H9 (cell line): Measurements from ENCODE around the gene SCARB2. TPM values are rescaled to one million over a fixed set of nuclear protein-coding genes. Genes with fewer than 3 reads are reported as not detected.
A peak's percentile ranks its signal among the peaks of the same experiment; 100 is the strongest.

ENCODE experiments used
- DNase-seq: peaks from one replicate; pipeline ENCODE4 v3.0.0-alpha.2; 2017
- H2AFZ ChIP-seq: one replicate; pipeline ENCODE4 v1.6.1; 2013; ENCODE audit warnings: mild to moderate bottlenecking, low read length, control low read depth, moderate library complexity
- H2AK5ac ChIP-seq: 2 replicates; pipeline ENCODE4 v1.6.1; 2013; ENCODE audit warnings: low read length, control low read depth, mixed read lengths; ENCODE audit not compliant: insufficient read length
- H2BK120ac ChIP-seq: one replicate; pipeline ENCODE4 v1.6.1; 2013; ENCODE audit warnings: low read depth, mild to moderate bottlenecking, low read length, control low read depth, inconsistent platforms; ENCODE audit not compliant: poor library complexity, severe bottlenecking
- H2BK12ac ChIP-seq: 2 replicates; pipeline ENCODE4 v1.6.1; 2013; ENCODE audit warnings: low read length, control low read depth, mixed read lengths, low read depth; ENCODE audit not compliant: insufficient read length
- H2BK15ac ChIP-seq: 2 replicates; pipeline ENCODE4 v1.6.1; 2013; ENCODE audit warnings: low read depth, low read length, control low read depth
- H2BK20ac ChIP-seq: one replicate; pipeline ENCODE4 v1.6.1; 2013; ENCODE audit warnings: low read depth, mild to moderate bottlenecking, low read length, control low read depth, inconsistent platforms; ENCODE audit not compliant: poor library complexity, severe bottlenecking
- H2BK5ac ChIP-seq: 2 replicates; pipeline ENCODE4 v1.6.1; 2013; ENCODE audit warnings: low read length, control low read depth, mixed read lengths; ENCODE audit not compliant: insufficient read length
- H3K14ac ChIP-seq: 2 replicates; pipeline ENCODE4 v1.6.1; 2013; ENCODE audit warnings: low read length, control low read depth; ENCODE audit not compliant: insufficient read depth
- H3K18ac ChIP-seq: 2 replicates; pipeline ENCODE4 v1.6.1; 2013; ENCODE audit warnings: low read depth, mild to moderate bottlenecking, mixed read lengths, low read length, control low read depth; ENCODE audit not compliant: insufficient read length
- H3K23ac ChIP-seq: 2 replicates; pipeline ENCODE4 v1.6.1; 2013; ENCODE audit warnings: low read length, control low read depth, mixed read lengths, low read depth; ENCODE audit not compliant: insufficient read length
- H3K23me2 ChIP-seq: 2 replicates; pipeline ENCODE4 v1.6.1; 2013; ENCODE audit warnings: low read depth, mild to moderate bottlenecking, mixed read lengths, low read length, control low read depth; ENCODE audit not compliant: insufficient read length, poor library complexity, severe bottlenecking
- H3K27ac ChIP-seq: 2 replicates; pipeline ENCODE4 v1.5.1; 2013; ENCODE audit warnings: low read length, control low read depth, mixed read lengths, low read depth; ENCODE audit not compliant: insufficient read length
- H3K27me3 ChIP-seq: 2 replicates; pipeline ENCODE4 v1.6.1; 2013; ENCODE audit warnings: low read length, control low read depth, inconsistent platforms; ENCODE audit not compliant: insufficient read depth
- H3K4ac ChIP-seq: 2 replicates; pipeline ENCODE4 v1.6.1; 2013; ENCODE audit warnings: low read depth, mild to moderate bottlenecking, control low read depth, inconsistent platforms, low read length, moderate library complexity
- H3K4me1 ChIP-seq: 2 replicates; pipeline ENCODE4 v1.6.1; 2013; ENCODE audit warnings: low read length, control low read depth, inconsistent platforms; ENCODE audit not compliant: insufficient read depth
- H3K4me2 ChIP-seq: 2 replicates; pipeline ENCODE4 v1.6.1; 2013; ENCODE audit warnings: low read length, control low read depth, mixed read lengths; ENCODE audit not compliant: insufficient read length, insufficient read depth
- H3K56ac ChIP-seq: 2 replicates; pipeline ENCODE4 v1.6.1; 2013; ENCODE audit warnings: low read depth, mild to moderate bottlenecking, mixed read lengths, low read length, control low read depth; ENCODE audit not compliant: insufficient read length
- H3K79me1 ChIP-seq: 2 replicates; pipeline ENCODE4 v1.6.1; 2013; ENCODE audit warnings: low read depth, mild to moderate bottlenecking, moderate library complexity, low read length, control low read depth, inconsistent platforms; ENCODE audit not compliant: insufficient read depth, poor library complexity, severe bottlenecking
- H3K79me2 ChIP-seq: 2 replicates; pipeline ENCODE4 v1.6.1; 2013; ENCODE audit warnings: low read length, control low read depth, inconsistent platforms; ENCODE audit not compliant: insufficient read depth
- H3K9ac ChIP-seq: 2 replicates; pipeline ENCODE4 v1.6.1; 2013; ENCODE audit warnings: low read length, control low read depth, mixed read lengths; ENCODE audit not compliant: insufficient read length; ENCODE audit errors: extremely low read depth
- H3K9me3 ChIP-seq: one replicate; pipeline ENCODE4 v1.6.1; 2013; ENCODE audit warnings: low read depth, low read length, inconsistent platforms; ENCODE audit not compliant: control insufficient read depth
- H3T11ph ChIP-seq: one replicate; pipeline ENCODE4 v1.6.1; 2013; ENCODE audit warnings: mild to moderate bottlenecking, low read length, control low read depth, inconsistent platforms
- H4K20me1 ChIP-seq: one replicate; pipeline ENCODE4 v1.6.1; 2013; ENCODE audit not compliant: control insufficient read depth, insufficient read length, insufficient read depth
- H4K5ac ChIP-seq: 2 replicates; pipeline ENCODE4 v1.6.1; 2013; ENCODE audit warnings: low read depth, mild to moderate bottlenecking, mixed read lengths, low read length, control low read depth; ENCODE audit not compliant: insufficient read length
- H4K8ac ChIP-seq: replicated peaks from 2 replicates; pipeline ENCODE4 v1.6.1; 2013; ENCODE audit warnings: low read length, control low read depth, mixed read lengths, low read depth; ENCODE audit not compliant: insufficient read length
- H4K91ac ChIP-seq: 2 replicates; pipeline ENCODE4 v1.6.1; 2013; ENCODE audit warnings: low read depth, mild to moderate bottlenecking, moderate library complexity, mixed read lengths, low read length, control low read depth; ENCODE audit not compliant: insufficient read length
- H3K27ac Mint-ChIP-seq, 3 experiments: 2 replicates in 2 of 3; 3 replicates in 1 of 3; pipeline ENCODE4 v1.8.0; 2020 to 2021; ENCODE audit warnings: mixed read lengths in 3 of 3, mild to moderate bottlenecking in 1 of 3, moderate library complexity in 1 of 3
- H3K27me3 Mint-ChIP-seq: 2 replicates; pipeline ENCODE4 v1.8.0; 2021; ENCODE audit warnings: low read depth, mild to moderate bottlenecking, moderate library complexity, mixed read lengths
- H3K36me3 Mint-ChIP-seq, 3 experiments: 2 replicates in 2 of 3; 3 replicates in 1 of 3; pipeline ENCODE4 v1.8.0; 2020 to 2021; ENCODE audit warnings: low read depth in 3 of 3, mixed read lengths in 3 of 3; ENCODE audit not compliant: insufficient read depth in 1 of 3
- H3K4me1 Mint-ChIP-seq, 2 experiments: 2 replicates each; pipeline ENCODE4 v1.8.0; 2020; ENCODE audit warnings: mixed read lengths in 2 of 2
- H3K4me3 Mint-ChIP-seq, 2 experiments: 2 replicates in 1 of 2; 3 replicates in 1 of 2; pipeline ENCODE4 v1.8.0; 2020 to 2021; ENCODE audit warnings: mild to moderate bottlenecking in 2 of 2, mixed read lengths in 2 of 2, moderate library complexity in 1 of 2
- H3K9me3 Mint-ChIP-seq, 2 experiments: 2 replicates in 1 of 2; 3 replicates in 1 of 2; pipeline ENCODE4 v1.8.0; 2020; ENCODE audit warnings: mild to moderate bottlenecking in 2 of 2, mixed read lengths in 2 of 2, moderate library complexity in 1 of 2
- CTCF ChIP-seq: fragments of 200-600 bp; sonication (generic); conservative IDR thresholded peaks from 3 replicates; pipeline ENCODE4 v1.8.0; 2021; ENCODE audit warnings: antibody characterized with exemption, mild to moderate bottlenecking
- WGBS: extraction: QIAGEN DNeasy Blood & Tissue Kit; methylation state at CpG from one replicate; pipeline ENCODE4 v1.1.7; 2013; ENCODE audit warnings: missing lambda C conversion rate, low lambda C conversion rate, mixed read lengths; ENCODE audit not compliant: insufficient read length; ENCODE audit errors: extremely low coverage; 5-methylcytosine and 5-hydroxymethylcytosine counted together
- total RNA-seq: library from RNA; stranded (reverse); gene quantifications from 2 replicates; pipeline ENCODE4 v1.2.1, GENCODE V29; 2021

The SCARB2 gene
- total RNA-seq, 1 experiment from 2014 or later: 36.4 TPM

GRCh38 chr4:76148142-76148865 lies 65.3 kb downstream of the SCARB2 start, which contains the start of gene NUP54:
NUP54 (minus strand) TSS chr4:76148397; CDS start chr4:76148374, 23 bp downstream.
- H3K9me3 Mint-ChIP-seq: no peaks in the 10 kb centered on the region
- Histone ChIP-seq H2BK15ac (no peak within 1 kb of the TSS), H3T11ph (no peak within 1 kb of the TSS), H3K27ac (peak within 1 kb of the TSS; percentile 1), H4K91ac (no peak within 1 kb of the TSS), H3K79me2 (peaks cover 23% of the 10 kb centered on the region; the same call in 1 of the 2 replicates), H3K23me2 (peaks cover 10% of the 10 kb centered on the region), H2BK120ac (no peak within 1 kb of the TSS), H4K20me1 (no peaks in the 10 kb centered on the region), H2BK20ac (no peak within 1 kb of the TSS), H3K56ac (no peak within 1 kb of the TSS), H3K18ac (peak within 1 kb of the TSS; percentile 91), H3K4ac (no peak within 1 kb of the TSS), H3K9ac (peak within 1 kb of the TSS; percentile 82), H4K8ac (no peak within 1 kb of the TSS), H3K27me3 (no peaks in the 10 kb centered on the region), H2BK12ac (no peak within 1 kb of the TSS), H2AFZ (no peak within 1 kb of the TSS), H3K79me1 (no peaks in the 10 kb centered on the region), H2BK5ac (no peak within 1 kb of the TSS), H3K4me1 (no peaks in the 10 kb centered on the region), H2AK5ac (no peak within 1 kb of the TSS), H3K9me3 (no peaks in the 10 kb centered on the region), H3K23ac (no peak within 1 kb of the TSS), H3K14ac (peak within 1 kb of the TSS; percentile 93; the same call in 1 of the 2 replicates), H4K5ac (no peak within 1 kb of the TSS), H3K4me2 (peak within 1 kb of the TSS; percentile 89)
- DNase-seq: peak; percentile 96
- no peaks in the 10 kb centered on the region for H3K27me3 Mint-ChIP-seq
- peaks cover 13 to 17% (median 15%) of the 10 kb centered on the region in 3 experiments for H3K36me3 Mint-ChIP-seq
- no CpG with 5 or more reads among the region's 47 CpGs for WGBS
- no peak for TF ChIP-seq CTCF
- H3K4me1 Mint-ChIP-seq: peaks cover 18 to 24% of the 10 kb centered on the region in 2 experiments
- H3K27ac Mint-ChIP-seq: peak within 1 kb of the TSS; percentile 97 to 99 (median 98)
- H3K4me3 Mint-ChIP-seq: peak within 1 kb of the TSS; percentile 89 to 97
